Calu3 (cell line): Measurements from ENCODE around the gene TDG. TPM values are rescaled to one million over a fixed set of nuclear protein-coding genes. Genes with fewer than 3 reads are reported as not detected.
"Not testable (repeated sequence)": the region's sequence is repeated elsewhere in the genome, so short reads cannot be mapped to it uniquely, and the experiment has no call there.

Experiments used
- BruUV-seq: library from RNA; stranded (reverse); fragments of 400-500 nt; replicated peaks from 2 replicates; lab custom pipeline; 2021; lab: Mats Ljungman, UMichigan
- CTCF ChIA-PET: fragments of 300-600 bp; sonication (Branson Sonifier 250); formaldehyde crosslinking; loops from one replicate; lab custom pipeline; 2022; ENCODE audit warnings: antibody characterized with exemption; lab: Charles Lee
- DNase-seq: peaks from one replicate; pipeline ENCODE4 v3.0.0; 2022
- H3K27ac Mint-ChIP-seq: one replicate; pipeline ENCODE4 v1.8.0; 2022; ENCODE audit warnings: mixed read lengths; ENCODE audit not compliant: unreplicated experiment
- H3K27me3 Mint-ChIP-seq: one replicate; pipeline ENCODE4 v1.8.0; 2022; ENCODE audit warnings: mixed read lengths; ENCODE audit not compliant: unreplicated experiment
- H3K36me3 Mint-ChIP-seq: one replicate; pipeline ENCODE4 v1.8.0; 2022; ENCODE audit warnings: mild to moderate bottlenecking, moderate library complexity, mixed read lengths; ENCODE audit not compliant: insufficient read depth, unreplicated experiment
- H3K4me1 Mint-ChIP-seq: one replicate; pipeline ENCODE4 v1.8.0; 2022; ENCODE audit warnings: mild to moderate bottlenecking, low read depth, mixed read lengths; ENCODE audit not compliant: unreplicated experiment
- H3K4me3 Mint-ChIP-seq: one replicate; pipeline ENCODE4 v1.8.0; 2022; ENCODE audit warnings: mild to moderate bottlenecking, low read depth, moderate library complexity, mixed read lengths; ENCODE audit not compliant: unreplicated experiment
- H3K9me3 Mint-ChIP-seq: one replicate; pipeline ENCODE4 v1.8.0; 2022; ENCODE audit warnings: low read depth, mixed read lengths; ENCODE audit not compliant: unreplicated experiment
- CTCF ChIP-seq: fragments of 200-600 bp; IDR thresholded peaks from one replicate; pipeline ENCODE4 v1.8.0; 2022; ENCODE audit warnings: antibody characterized with exemption; ENCODE audit not compliant: unreplicated experiment
- intact Hi-C: fragments of 100-400 bp; cut with micrococcal nuclease; formaldehyde crosslinking; loops from one replicate; pipeline ENCODE4 v1.10.0; 2022; ENCODE audit not compliant: unreplicated experiment
- total RNA-seq: library from RNA; stranded (reverse); gene quantifications from 2 replicates; pipeline ENCODE4 v1.2.3, GENCODE V29; 2022

Gene TDG
- total RNA-seq, 1 experiment from 2014 or later, result 35.3 TPM

GRCh38 chr12:104012331-104012730, 46.7 kb downstream of the TDG start:
- CTCF ChIA-PET, result no interaction called here
- Mint-ChIP-seq H3K4me3 (no peak overlapping the region), H3K27me3 (no peaks in the 10 kb centered on the region), H3K27ac (no peak overlapping the region), H3K9me3 (no peaks in the 10 kb centered on the region), H3K36me3 (no peaks in the 10 kb centered on the region), H3K4me1 (peaks cover 21% of the 10 kb centered on the region)
- no peak for DNase-seq
- no peak for TF ChIP-seq CTCF
- BruUV-seq, result no TSS peak
- intact Hi-C loops, result no loop called here

GRCh38 chr12:104021862-104022261, 56.2 kb downstream of the TDG start:
- H3K27ac Mint-ChIP-seq, intact Hi-C loops, CTCF ChIA-PET, DNase-seq, BruUV-seq, H3K4me1 Mint-ChIP-seq, H3K4me3 Mint-ChIP-seq, H3K9me3 Mint-ChIP-seq, H3K36me3 Mint-ChIP-seq: not testable (repeated sequence)
- H3K27me3 Mint-ChIP-seq, result peaks cover 43% of the 10 kb centered on the region

- no peaks in the 10 kb centered on the region for H3K4me1 Mint-ChIP-seq
- intact Hi-C loops, result no loop called here
- peaks cover 43% of the 10 kb centered on the region for H3K27me3 Mint-ChIP-seq
- no peak overlapping the region for H3K4me3 Mint-ChIP-seq
- H3K36me3 Mint-ChIP-seq, result no peaks in the 10 kb centered on the region
- CTCF ChIA-PET, result interaction anchor here (0.6 kb wide), 1 partner anchor 23 kb away, joined by 3 read pairs; no protein-coding TSS in a partner anchor
- no TSS peak for BruUV-seq
- no peak for DNase-seq
- H3K9me3 Mint-ChIP-seq, result no peaks in the 10 kb centered on the region
- no peak overlapping the region for H3K27ac Mint-ChIP-seq
- TF ChIP-seq CTCF, result no peak
These were observed 57.1 kb downstream of the TDG start for GRCh38 chr12:104022786-104023185.

GRCh38 chr12:104023710-104024109, 58.0 kb downstream of the TDG start:
- no TSS peak for BruUV-seq
- Mint-ChIP-seq H3K4me1 (no peaks in the 10 kb centered on the region), H3K4me3 (no peak overlapping the region), H3K27ac (no peak overlapping the region), H3K9me3 (no peaks in the 10 kb centered on the region), H3K36me3 (no peaks in the 10 kb centered on the region), H3K27me3 (peaks cover 43% of the 10 kb centered on the region)
- no peak for TF ChIP-seq CTCF
- intact Hi-C loops, result no loop called here
- no peak for DNase-seq
- CTCF ChIA-PET, result no interaction called here

- no TSS peak for BruUV-seq
- CTCF ChIA-PET, result no interaction called here
- no peak for DNase-seq
- Mint-ChIP-seq H3K9me3 (no peaks in the 10 kb centered on the region), H3K4me3 (no peak overlapping the region), H3K36me3 (no peaks in the 10 kb centered on the region), H3K27me3 (peaks cover 41% of the 10 kb centered on the region), H3K27ac (no peak overlapping the region), H3K4me1 (no peaks in the 10 kb centered on the region)
- intact Hi-C loops, result no loop called here
- TF ChIP-seq CTCF, result no peak
These were observed 58.7 kb downstream of the TDG start for GRCh38 chr12:104024348-104024747.
